ENCODE results near the gene ZBTB7C.

Gene ZBTB7C

GRCh38 chr18:48388478-48388877, 20.7 kb downstream of the ZBTB7C start:
- Mint-ChIP-seq H3K27me3 (peaks cover 34 to 52% of the 10 kb centered on the region in 2 donors), H3K27ac (no peak overlapping the region), H3K4me3 (no peak overlapping the region), H3K36me3 (no peaks in the 10 kb centered on the region), H3K9me3 (no peaks in the 10 kb centered on the region), H3K4me1 (no peaks in the 10 kb centered on the region)
- DNase-seq: no peak
- no peak for ATAC-seq (replicated peaks)

GRCh38 chr18:48387300-48387699, 21.9 kb downstream of the ZBTB7C start:
- H3K4me3 Mint-ChIP-seq: no peak overlapping the region
- DNase-seq (no peak), ATAC-seq (replicated peaks) (no peak)
- H3K36me3 Mint-ChIP-seq: no peaks in the 10 kb centered on the region
- H3K4me1 Mint-ChIP-seq: no peaks in the 10 kb centered on the region
- peaks cover 27 to 44% of the 10 kb centered on the region in 2 donors for H3K27me3 Mint-ChIP-seq
- no peak overlapping the region for H3K27ac Mint-ChIP-seq
- H3K9me3 Mint-ChIP-seq: no peaks in the 10 kb centered on the region

DNA sequence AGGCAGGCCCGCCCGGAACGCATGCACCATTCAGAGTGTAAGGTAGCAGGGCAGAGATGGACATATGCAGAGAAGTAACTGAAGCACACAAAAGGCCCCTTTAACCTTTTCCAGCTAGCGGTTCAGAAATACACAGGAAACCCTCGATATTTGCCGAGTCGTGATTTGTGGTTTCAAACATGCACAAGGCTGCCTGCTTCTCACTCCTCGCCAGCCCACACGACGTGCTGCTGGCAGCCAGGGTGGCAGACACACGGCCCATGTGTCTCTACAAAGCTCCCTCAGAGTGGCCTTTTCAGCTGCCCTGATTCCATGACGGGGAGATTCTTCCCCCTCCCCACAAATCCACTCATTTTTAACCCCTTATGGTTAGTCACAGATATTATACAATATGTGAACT, 23.6 kb downstream of the ZBTB7C start:
- Mint-ChIP-seq H3K4me3 (no peak overlapping the region), H3K36me3 (no peaks in the 10 kb centered on the region), H3K27ac (no peak overlapping the region), H3K4me1 (no peaks in the 10 kb centered on the region), H3K27me3 (peaks cover 16 to 27% of the 10 kb centered on the region in 2 donors), H3K9me3 (no peaks in the 10 kb centered on the region)
- DNase-seq: no peak
- no peak for ATAC-seq (replicated peaks)

DNA sequence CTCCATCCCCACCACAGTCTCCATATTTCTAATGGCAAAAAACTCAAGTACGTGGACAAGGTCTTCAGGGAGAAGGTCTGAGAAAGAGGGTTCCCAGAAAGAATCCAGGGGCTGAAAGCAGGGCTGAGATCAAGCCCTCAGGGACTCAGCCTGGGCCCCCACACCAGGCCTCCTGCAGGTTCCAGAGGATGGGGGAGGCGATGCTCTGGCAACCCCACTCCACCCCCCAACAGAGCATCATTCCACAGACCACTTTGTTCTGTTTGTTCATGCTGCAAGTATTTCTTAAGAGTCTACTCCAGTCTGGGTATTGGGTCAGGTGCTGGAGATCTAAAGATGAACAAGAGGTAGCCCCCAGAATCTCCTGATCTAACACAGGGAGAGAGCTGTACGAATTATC, 32.2 kb downstream of the ZBTB7C start:
- no peak for DNase-seq
- Mint-ChIP-seq H3K4me1 (no peaks in the 10 kb centered on the region), H3K36me3 (no peaks in the 10 kb centered on the region), H3K9me3 (peaks cover 4 to 10% of the 10 kb centered on the region in 2 donors), H3K27me3 (peaks cover 30 to 62% of the 10 kb centered on the region in 2 donors), H3K27ac (no peak overlapping the region), H3K4me3 (no peak overlapping the region)
- ATAC-seq (replicated peaks): no peak

GRCh38 chr18:48376406-48376805, 32.8 kb downstream of the ZBTB7C start:
- no peaks in the 10 kb centered on the region for H3K4me1 Mint-ChIP-seq
- ATAC-seq (replicated peaks) (no peak), DNase-seq (no peak)
- H3K9me3 Mint-ChIP-seq: peaks cover 6 to 10% of the 10 kb centered on the region in 2 donors
- no peak overlapping the region for H3K4me3 Mint-ChIP-seq
- peaks cover 30 to 62% of the 10 kb centered on the region in 2 donors for H3K27me3 Mint-ChIP-seq
- H3K36me3 Mint-ChIP-seq: no peaks in the 10 kb centered on the region
- no peak overlapping the region for H3K27ac Mint-ChIP-seq

DNA sequence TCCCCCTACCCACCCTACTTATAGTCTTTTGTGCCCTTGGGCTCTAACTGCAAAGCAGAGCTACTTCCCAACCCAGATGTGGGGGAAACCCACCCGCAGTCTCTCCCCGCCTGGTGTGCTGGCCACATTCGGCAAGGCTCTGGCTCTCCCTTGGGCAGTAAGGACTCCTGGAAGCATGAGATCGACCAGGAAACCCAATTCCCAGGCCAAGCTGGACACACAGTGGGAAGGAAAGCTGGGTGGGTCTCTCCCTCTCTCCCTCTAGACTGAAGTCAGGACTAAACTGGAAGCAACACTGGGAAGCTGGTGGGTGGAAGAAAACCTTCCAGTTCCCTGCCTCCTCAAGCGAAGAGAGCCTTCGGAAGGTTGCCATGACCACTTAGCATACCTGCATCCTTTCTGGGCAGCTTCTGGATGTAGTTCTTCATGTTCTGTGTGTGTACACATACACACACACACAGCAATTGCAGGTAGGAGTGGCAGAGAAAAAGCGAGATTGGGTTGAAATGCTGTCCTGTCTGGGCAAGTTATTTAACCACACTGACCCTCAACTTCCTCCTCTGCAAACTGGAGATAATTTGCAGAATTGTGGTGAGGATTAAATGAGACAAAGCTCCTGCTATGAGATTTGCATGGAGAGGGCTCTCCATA, 33.9 kb downstream of the ZBTB7C start:
- H3K9me3 Mint-ChIP-seq: peaks cover 6 to 10% of the 10 kb centered on the region in 2 donors
- peaks cover 29 to 61% of the 10 kb centered on the region in 2 donors for H3K27me3 Mint-ChIP-seq
- H3K4me1 Mint-ChIP-seq: no peaks in the 10 kb centered on the region
- no peaks in the 10 kb centered on the region for H3K36me3 Mint-ChIP-seq
- H3K27ac Mint-ChIP-seq: no peak overlapping the region
- no peak overlapping the region for H3K4me3 Mint-ChIP-seq
- ATAC-seq (replicated peaks) (no peak), DNase-seq (no peak)

DNA sequence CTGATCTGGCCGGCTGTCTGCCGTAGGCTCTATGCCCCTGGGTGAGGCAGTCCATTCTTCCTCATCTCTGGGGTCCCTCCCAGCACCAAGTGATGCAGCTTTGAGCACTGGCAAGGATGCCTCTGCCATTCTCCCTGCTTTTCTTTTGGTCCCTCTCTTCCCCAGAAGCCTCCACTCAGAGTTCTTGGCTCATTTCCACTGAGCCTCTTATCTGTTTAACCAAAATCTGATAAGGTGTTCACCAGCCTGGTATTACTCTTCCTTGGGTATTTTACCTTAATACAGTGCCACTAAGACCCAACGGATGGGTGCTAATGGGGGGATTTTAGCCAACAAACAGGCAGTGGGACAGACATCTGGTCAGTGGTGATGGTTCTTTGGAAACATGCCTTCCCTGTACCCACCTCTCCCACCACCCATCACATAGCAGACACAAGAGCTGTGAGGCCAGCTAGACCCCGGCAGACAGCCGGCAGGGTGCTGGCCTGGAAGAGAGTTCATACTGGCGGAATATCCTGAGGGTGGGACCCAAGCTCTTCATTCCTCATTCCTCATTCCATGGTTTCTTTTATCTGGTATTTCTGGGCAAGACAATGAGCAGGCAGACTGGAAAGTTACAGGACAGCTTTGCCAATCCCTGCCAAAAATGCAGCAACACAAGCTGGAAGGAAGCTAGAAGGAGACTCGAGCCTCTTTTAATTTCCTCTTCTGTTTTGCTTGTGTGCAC, 34.6 kb downstream of the ZBTB7C start:
- H3K27me3 Mint-ChIP-seq: peaks cover 26 to 54% of the 10 kb centered on the region in 2 donors
- ATAC-seq (replicated peaks): no peak
- no peaks in the 10 kb centered on the region for H3K4me1 Mint-ChIP-seq
- H3K9me3 Mint-ChIP-seq: peaks cover 7 to 13% of the 10 kb centered on the region in 2 donors
- no peaks in the 10 kb centered on the region for H3K36me3 Mint-ChIP-seq
- no peak overlapping the region for H3K27ac Mint-ChIP-seq
- DNase-seq: no peak
- H3K4me3 Mint-ChIP-seq: no peak overlapping the region

- ATAC-seq (replicated peaks) (no peak), DNase-seq (no peak)
- Mint-ChIP-seq H3K36me3 (no peaks in the 10 kb centered on the region), H3K27me3 (peaks cover 22 to 35% of the 10 kb centered on the region in 2 donors), H3K4me3 (no peak overlapping the region), H3K27ac (peak overlapping the region; percentile 37), H3K9me3 (peaks cover 11 to 18% of the 10 kb centered on the region in 2 donors), H3K4me1 (no peaks in the 10 kb centered on the region)
These were observed 37.2 kb downstream of the ZBTB7C start for GRCh38 chr18:48371854-48372602.

DNA sequence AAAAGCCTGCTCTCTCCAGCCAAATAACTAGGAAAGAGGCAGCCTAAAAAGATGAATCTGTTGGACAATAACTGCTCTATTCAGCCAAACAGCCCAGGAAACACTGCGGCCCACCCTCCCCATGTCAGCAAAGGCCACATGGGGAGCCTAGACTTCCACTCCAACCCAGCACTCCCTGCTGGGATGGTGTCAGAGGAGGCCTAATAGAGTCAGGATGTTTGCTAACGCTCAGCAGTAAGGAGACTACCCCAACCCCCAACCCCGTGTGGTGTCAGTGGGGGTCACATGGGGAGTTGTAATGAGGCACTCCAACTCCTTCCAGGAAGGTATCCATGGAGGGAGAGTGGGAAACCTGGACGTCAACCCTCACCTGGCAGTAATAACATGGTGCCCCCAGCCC, 41.6 kb downstream of the ZBTB7C start:
- H3K4me1 Mint-ChIP-seq: no peaks in the 10 kb centered on the region

DNA sequence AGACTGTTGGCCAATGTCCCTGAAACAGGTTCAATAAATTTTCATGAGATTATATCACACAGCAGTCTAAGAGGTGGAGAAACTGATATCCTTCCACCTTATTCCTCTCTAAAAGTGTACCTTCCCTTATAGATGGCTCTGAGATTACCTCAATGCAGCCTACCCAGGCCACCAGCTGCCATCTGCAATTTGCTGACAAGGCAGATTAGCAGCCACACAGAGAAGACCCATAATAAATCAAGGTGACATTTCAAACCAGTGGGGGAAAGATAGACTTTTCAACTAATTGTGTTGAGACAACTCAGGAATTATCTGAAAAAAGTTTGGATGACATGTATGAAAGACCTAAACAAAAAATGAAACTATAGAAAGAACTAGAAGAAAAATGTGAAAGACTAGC, 43.2 kb downstream of the ZBTB7C start:
- Mint-ChIP-seq H3K4me3 (no peak overlapping the region), H3K27ac (no peak overlapping the region), H3K27me3 (peaks cover 12 to 33% of the 10 kb centered on the region in 2 donors), H3K9me3 (peaks cover 16 to 21% of the 10 kb centered on the region in 2 donors), H3K4me1 (no peaks in the 10 kb centered on the region), H3K36me3 (peaks cover 0 to 4% of the 10 kb centered on the region in 2 donors)
- ATAC-seq (replicated peaks): no peak
- DNase-seq: no peak

More for the DNA sequence above, 41.6 kb downstream of the ZBTB7C start:
- peaks cover 21% of the 10 kb centered on the region in 2 donors for H3K9me3 Mint-ChIP-seq
- no peak overlapping the region for H3K4me3 Mint-ChIP-seq
- ATAC-seq (replicated peaks) (no peak), DNase-seq (no peak)
- H3K27me3 Mint-ChIP-seq: peaks cover 12 to 26% of the 10 kb centered on the region in 2 donors
- H3K27ac Mint-ChIP-seq: no peak overlapping the region
- H3K36me3 Mint-ChIP-seq: peaks cover 0 to 4% of the 10 kb centered on the region in 2 donors

- Mint-ChIP-seq H3K4me3 (no peak overlapping the region), H3K27ac (no peak overlapping the region), H3K9me3 (peaks cover 14 to 17% of the 10 kb centered on the region in 2 donors), H3K4me1 (no peaks in the 10 kb centered on the region), H3K36me3 (peaks cover 0 to 4% of the 10 kb centered on the region in 2 donors), H3K27me3 (peaks cover 20 to 44% of the 10 kb centered on the region in 2 donors)
- ATAC-seq (replicated peaks): no peak
- no peak for DNase-seq
These were observed 45.0 kb downstream of the ZBTB7C start for GRCh38 chr18:48364146-48364545.

- peaks cover 0 to 4% of the 10 kb centered on the region in 2 donors for H3K36me3 Mint-ChIP-seq
- H3K9me3 Mint-ChIP-seq: peaks cover 9 to 11% of the 10 kb centered on the region in 2 donors
- H3K4me1 Mint-ChIP-seq: no peaks in the 10 kb centered on the region
- ATAC-seq (replicated peaks): no peak
- H3K27ac Mint-ChIP-seq: no peak overlapping the region
- peaks cover 20 to 37% of the 10 kb centered on the region in 2 donors for H3K27me3 Mint-ChIP-seq
- H3K4me3 Mint-ChIP-seq: no peak overlapping the region
- no peak for DNase-seq
These were observed 46.0 kb downstream of the ZBTB7C start for GRCh38 chr18:48363175-48363574.

DNA sequence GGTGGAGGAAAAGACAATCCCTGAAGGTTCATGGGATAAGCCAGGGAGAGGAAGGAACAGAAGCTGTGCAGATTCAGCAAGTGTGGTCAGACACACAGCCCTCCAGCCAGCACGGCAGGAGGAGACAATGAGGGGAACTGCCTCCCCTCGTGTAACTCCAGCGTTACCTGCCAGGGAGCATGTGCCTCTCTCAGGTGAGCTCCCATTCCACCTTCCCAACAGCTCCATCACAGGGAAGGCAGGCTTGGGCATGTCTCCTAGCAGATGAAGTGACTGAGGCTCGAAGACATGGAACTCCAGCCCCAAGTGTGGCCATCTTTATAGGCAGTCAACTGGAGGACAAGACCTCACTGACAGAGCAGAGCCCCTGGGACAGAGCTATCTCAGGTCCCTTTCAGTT, 47.4 kb downstream of the ZBTB7C start:
- Mint-ChIP-seq H3K36me3 (peaks cover 0 to 4% of the 10 kb centered on the region in 2 donors), H3K4me3 (no peak overlapping the region), H3K27me3 (peaks cover 20 to 37% of the 10 kb centered on the region in 2 donors), H3K27ac (no peak overlapping the region), H3K9me3 (peaks cover 9 to 11% of the 10 kb centered on the region in 2 donors), H3K4me1 (no peaks in the 10 kb centered on the region)
- ATAC-seq (replicated peaks) (no peak), DNase-seq (no peak)

- DNase-seq (no peak), ATAC-seq (replicated peaks) (no peak)
- H3K4me3 Mint-ChIP-seq: no peak overlapping the region
- peaks cover 7 to 9% of the 10 kb centered on the region in 2 donors for H3K9me3 Mint-ChIP-seq
- H3K27ac Mint-ChIP-seq: no peak overlapping the region
- H3K36me3 Mint-ChIP-seq: peaks cover 0 to 4% of the 10 kb centered on the region in 2 donors
- peaks cover 23 to 32% of the 10 kb centered on the region in 2 donors for H3K27me3 Mint-ChIP-seq
- no peaks in the 10 kb centered on the region for H3K4me1 Mint-ChIP-seq
These were observed 48.7 kb downstream of the ZBTB7C start for GRCh38 chr18:48360376-48361021.

Measured in stimulated activated naive B cell treated with anti-CD40 and anti-IgM and Interleukin-4, amounts not matched to agents 10 μg/mL and 1 μg/mL and 100 μg/mL, for 72 hours (primary cell).